Trophoblast cell (in vitro differentiated cells and primary cell): ENCODE data around the gene CHST3.
"Not testable (repeated sequence)": the region's sequence is repeated elsewhere in the genome, so short reads cannot be mapped to it uniquely, and the experiment has no call there.

Experiments
- DNase-seq, 2 donors: peaks; one replicate each; pipeline ENCODE4 v3.0.0-alpha.2; 2016
- H2AFZ ChIP-seq: 2 replicates; pipeline ENCODE4 v1.6.1; 2013; ENCODE audit warnings: low read length, moderate library complexity, mild to moderate bottlenecking; ENCODE audit not compliant: insufficient read depth, poor library complexity
- H2AK5ac ChIP-seq: 2 replicates; pipeline ENCODE4 v1.6.1; 2013; ENCODE audit warnings: mild to moderate bottlenecking, low read length
- H2BK120ac ChIP-seq: 2 replicates; pipeline ENCODE4 v1.6.1; 2013; ENCODE audit warnings: low read length, mild to moderate bottlenecking, moderate library complexity; ENCODE audit not compliant: insufficient read depth, poor library complexity
- H2BK12ac ChIP-seq: 2 replicates; pipeline ENCODE4 v1.6.1; 2013; ENCODE audit warnings: mild to moderate bottlenecking, low read length, moderate library complexity
- H2BK5ac ChIP-seq: 2 replicates; pipeline ENCODE4 v1.6.1; 2013; ENCODE audit warnings: low read length, low read depth, moderate library complexity, mild to moderate bottlenecking; ENCODE audit not compliant: poor library complexity
- H3K14ac ChIP-seq: 2 replicates; pipeline ENCODE4 v1.6.1; 2013; ENCODE audit warnings: mild to moderate bottlenecking, low read length
- H3K18ac ChIP-seq: 2 replicates; pipeline ENCODE4 v1.6.1; 2013; ENCODE audit warnings: mild to moderate bottlenecking, low read length
- H3K23ac ChIP-seq: 2 replicates; pipeline ENCODE4 v1.6.1; 2013; ENCODE audit warnings: low read length
- H3K27ac ChIP-seq: 2 replicates; pipeline ENCODE4 v1.5.1; 2013; ENCODE audit warnings: low read depth, mild to moderate bottlenecking, inconsistent platforms, low read length, moderate library complexity
- H3K27me3 ChIP-seq: 2 replicates; pipeline ENCODE4 v1.6.1; 2013; ENCODE audit warnings: inconsistent platforms, mild to moderate bottlenecking, low read length, moderate library complexity; ENCODE audit not compliant: insufficient read depth
- H3K36me3 ChIP-seq, 2 experiments: 1 replicate in 1 of 2; 2 replicates in 1 of 2; pipeline ENCODE4 v1.6.1; 2013; ENCODE audit warnings: low read length in 2 of 2, mild to moderate bottlenecking in 2 of 2, moderate library complexity in 1 of 2; ENCODE audit not compliant: insufficient read depth in 2 of 2, control insufficient read depth in 1 of 2
- H3K4ac ChIP-seq: 2 replicates; pipeline ENCODE4 v1.6.1; 2013; ENCODE audit warnings: low read depth, mild to moderate bottlenecking, low read length, moderate library complexity
- H3K4me1 ChIP-seq, 2 experiments: 1 replicate in 1 of 2; 2 replicates in 1 of 2; pipeline ENCODE4 v1.6.1; 2013; ENCODE audit warnings: low read length in 2 of 2, mild to moderate bottlenecking in 2 of 2, moderate library complexity in 1 of 2; ENCODE audit not compliant: insufficient read depth in 2 of 2, control insufficient read depth in 1 of 2
- H3K4me2 ChIP-seq: 2 replicates; pipeline ENCODE4 v1.6.1; 2013; ENCODE audit warnings: inconsistent platforms, mild to moderate bottlenecking, low read length, moderate library complexity
- H3K4me3 ChIP-seq: 2 replicates; pipeline ENCODE4 v1.5.1; 2013; ENCODE audit warnings: mild to moderate bottlenecking, low read depth, low read length, inconsistent platforms
- H3K79me1 ChIP-seq: one replicate; pipeline ENCODE4 v1.6.1; 2013; ENCODE audit warnings: low read length
- H3K79me2 ChIP-seq: 2 replicates; pipeline ENCODE4 v1.6.1; 2013; ENCODE audit warnings: low read length, mild to moderate bottlenecking; ENCODE audit not compliant: control insufficient read depth, insufficient read depth, poor library complexity
- H3K9ac ChIP-seq: 2 replicates; pipeline ENCODE4 v1.6.1; 2013; ENCODE audit warnings: mild to moderate bottlenecking, low read length
- H3K9me3 ChIP-seq: 2 replicates; pipeline ENCODE4 v1.6.1; 2013; ENCODE audit warnings: low read depth, mild to moderate bottlenecking, control low read depth, inconsistent platforms, low read length; ENCODE audit not compliant: insufficient read depth
- H4K12ac ChIP-seq: 2 replicates; pipeline ENCODE4 v1.6.1; 2013; ENCODE audit warnings: low read depth, mild to moderate bottlenecking, low read length, moderate library complexity
- H4K8ac ChIP-seq: 2 replicates; pipeline ENCODE4 v1.6.1; 2013; ENCODE audit warnings: low read depth, mild to moderate bottlenecking, low read length, moderate library complexity
- H4K91ac ChIP-seq: one replicate; pipeline ENCODE4 v1.6.1; 2013; ENCODE audit warnings: low read depth, mild to moderate bottlenecking, low read length, moderate library complexity
- WGBS: extraction: QIAGEN DNeasy Blood & Tissue Kit; methylation state at CpG from one replicate; pipeline ENCODE4 v1.1.7; 2013; ENCODE audit warnings: missing lambda C conversion rate; ENCODE audit not compliant: insufficient read length, insufficient coverage; ENCODE audit errors: extremely low coverage; 5-methylcytosine and 5-hydroxymethylcytosine counted together

The CHST3 gene

DNA sequence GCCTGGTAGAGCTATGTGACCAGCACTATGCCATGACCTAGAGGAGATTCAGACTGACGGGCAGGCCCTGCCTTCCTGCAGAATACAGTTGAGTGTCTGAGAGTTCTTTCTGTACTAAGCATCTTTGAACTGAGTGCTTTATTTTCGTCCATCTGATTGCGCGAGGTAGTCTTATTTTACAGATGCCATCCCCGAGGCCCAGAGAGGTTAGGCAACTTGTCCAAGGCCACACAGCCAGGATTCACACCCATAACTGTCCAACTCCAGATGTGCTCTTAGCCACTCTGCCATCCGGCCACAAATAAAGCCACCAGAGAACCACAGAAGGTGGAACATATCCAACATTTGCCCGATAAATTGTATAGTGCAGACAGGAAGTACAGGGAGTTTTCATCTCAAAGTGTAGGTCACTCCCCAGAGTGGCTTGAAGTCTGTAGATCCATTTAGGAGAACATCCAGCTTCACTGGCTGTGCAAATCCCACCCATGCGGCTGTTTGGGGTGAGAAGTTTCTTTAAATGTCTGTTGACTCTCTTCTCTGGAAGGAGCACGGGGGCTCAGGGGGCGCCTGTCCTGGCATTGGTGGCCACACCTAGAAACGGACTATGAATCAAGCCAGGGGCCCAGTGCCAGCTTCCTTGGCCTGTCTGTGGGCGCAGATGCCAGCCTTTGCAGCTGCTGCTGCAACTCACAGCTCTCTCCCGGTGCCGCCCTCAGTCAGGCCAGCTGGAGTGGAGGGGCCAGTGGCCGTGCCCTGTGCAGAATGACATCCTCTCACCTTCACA, 11.1 kb downstream of the CHST3 start:
- H3K14ac ChIP-seq, result no peak overlapping the region
- H2AK5ac ChIP-seq, result no peak overlapping the region
- peaks cover 8 to 9% of the 10 kb centered on the region in 2 experiments for H3K36me3 ChIP-seq
- peak overlapping the region; percentile 32 for H3K4ac ChIP-seq
- no peak overlapping the region for H3K9ac ChIP-seq
- H2BK120ac ChIP-seq, result no peak overlapping the region
- H3K79me1 ChIP-seq, result peaks cover 8% of the 10 kb centered on the region
- no peak overlapping the region for H3K4me2 ChIP-seq
- no peak overlapping the region for H3K27ac ChIP-seq
- no peak overlapping the region for H2AFZ ChIP-seq
- WGBS, result no CpG with 5 or more reads among the region's 15 CpGs
- no peak overlapping the region for H2BK5ac ChIP-seq
- H3K27me3 ChIP-seq, result no peaks in the 10 kb centered on the region
- no peak for DNase-seq
- no peak overlapping the region for H3K23ac ChIP-seq
- H4K91ac ChIP-seq, result no peak overlapping the region
- no peak overlapping the region for H4K8ac ChIP-seq
- peak overlapping the region; percentile 0 for H3K18ac ChIP-seq
- no peaks in the 10 kb centered on the region for H3K9me3 ChIP-seq
- peaks cover 40% of the 10 kb centered on the region in 2 experiments for H3K4me1 ChIP-seq
- peaks cover 3% of the 10 kb centered on the region for H3K79me2 ChIP-seq
- H3K4me3 ChIP-seq, result no peak overlapping the region
- H2BK12ac ChIP-seq, result no peak overlapping the region
- no peak overlapping the region for H4K12ac ChIP-seq

DNA sequence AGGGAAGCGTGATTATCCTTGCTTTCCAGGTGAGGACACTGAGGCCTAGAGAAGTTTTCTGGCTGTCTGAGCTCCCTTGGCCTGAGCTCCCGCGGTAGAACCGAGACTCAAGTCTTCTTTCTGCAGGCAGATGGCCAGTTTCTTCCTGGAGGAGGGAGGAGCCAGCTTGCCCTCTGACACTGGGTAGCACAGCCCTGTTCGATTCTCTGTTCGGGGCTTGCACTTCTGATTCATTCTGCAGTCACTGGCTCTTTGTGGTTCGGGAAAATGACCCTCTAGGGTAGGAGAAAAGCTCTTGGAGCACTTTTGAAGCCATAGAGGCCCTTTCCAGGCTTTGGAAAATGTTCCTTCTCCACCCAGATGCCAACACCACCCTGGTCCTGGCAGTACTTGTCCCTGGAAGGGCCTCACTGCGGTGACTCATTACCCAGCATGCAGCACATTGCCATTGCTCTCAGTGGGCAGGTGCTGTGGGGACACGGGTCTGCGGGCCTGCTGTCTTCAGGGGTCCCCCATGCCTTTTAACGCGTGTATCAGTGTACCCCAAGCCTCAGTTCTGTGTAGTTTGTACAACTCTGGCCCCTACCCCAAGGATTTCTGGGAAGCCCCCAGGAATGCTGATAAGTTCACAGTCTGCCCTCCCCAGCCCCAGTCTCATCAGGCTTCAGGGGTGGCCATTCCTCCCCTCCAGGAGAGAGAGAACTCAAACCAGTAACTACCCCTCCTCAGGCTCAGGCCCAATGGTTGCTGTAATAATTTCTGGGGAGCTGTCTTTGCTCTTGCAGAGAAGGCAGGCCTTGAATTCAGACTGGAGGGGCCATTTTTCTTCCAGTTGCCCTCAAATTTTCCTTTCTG, 11.9 kb downstream of the CHST3 start:
- Histone ChIP-seq H3K27me3 (no peaks in the 10 kb centered on the region), H3K14ac (no peak overlapping the region), H2BK5ac (no peak overlapping the region), H2AFZ (no peak overlapping the region), H3K4me3 (no peak overlapping the region), H4K12ac (no peak overlapping the region), H3K23ac (no peak overlapping the region), H3K36me3 (peaks cover 6 to 9% of the 10 kb centered on the region in 2 experiments), H3K4me2 (no peak overlapping the region), H3K4ac (no peak overlapping the region), H3K79me2 (peaks cover 3% of the 10 kb centered on the region), H3K18ac (no peak overlapping the region), H4K8ac (no peak overlapping the region), H3K27ac (no peak overlapping the region), H3K4me1 (peaks cover 40 to 42% of the 10 kb centered on the region in 2 experiments), H2BK12ac (peak overlapping the region; percentile 16), H3K9me3 (no peaks in the 10 kb centered on the region), H3K9ac (no peak overlapping the region), H3K79me1 (peaks cover 8% of the 10 kb centered on the region), H2AK5ac (no peak overlapping the region), H4K91ac (no peak overlapping the region), H2BK120ac (no peak overlapping the region)
- WGBS, result no CpG with 5 or more reads among the region's 12 CpGs
- no peak for DNase-seq

DNA sequence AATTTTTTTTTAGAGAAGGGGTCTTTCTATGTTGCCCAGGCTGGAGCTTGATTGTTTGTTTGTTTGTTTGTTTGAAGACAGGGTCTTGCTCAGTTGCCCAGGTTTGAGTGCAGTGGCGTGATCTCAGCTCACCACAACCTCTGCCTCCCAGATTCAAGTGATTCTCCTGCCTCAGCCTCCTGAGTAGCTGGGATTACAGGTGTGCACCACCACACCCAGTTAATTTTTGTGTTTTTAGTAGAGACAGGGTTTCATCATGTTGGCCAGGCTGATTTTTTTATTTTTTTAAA, 13.4 kb downstream of the CHST3 start:
- H4K8ac ChIP-seq, H3K4me3 ChIP-seq, H4K91ac ChIP-seq, H2BK5ac ChIP-seq, H3K27ac ChIP-seq, H3K9me3 ChIP-seq, H2BK120ac ChIP-seq, H3K14ac ChIP-seq, DNase-seq, H3K36me3 ChIP-seq, H4K12ac ChIP-seq, H3K4ac ChIP-seq, H3K9ac ChIP-seq, H3K18ac ChIP-seq, H2AFZ ChIP-seq, H3K4me2 ChIP-seq, H3K79me2 ChIP-seq, H2AK5ac ChIP-seq, H3K79me1 ChIP-seq, H3K27me3 ChIP-seq, H2BK12ac ChIP-seq, H3K23ac ChIP-seq: not testable (repeated sequence)
- peaks cover 35 to 37% of the 10 kb centered on the region in 2 experiments for H3K4me1 ChIP-seq
- no CpG with 5 or more reads among the region's 1 CpG for WGBS

DNA sequence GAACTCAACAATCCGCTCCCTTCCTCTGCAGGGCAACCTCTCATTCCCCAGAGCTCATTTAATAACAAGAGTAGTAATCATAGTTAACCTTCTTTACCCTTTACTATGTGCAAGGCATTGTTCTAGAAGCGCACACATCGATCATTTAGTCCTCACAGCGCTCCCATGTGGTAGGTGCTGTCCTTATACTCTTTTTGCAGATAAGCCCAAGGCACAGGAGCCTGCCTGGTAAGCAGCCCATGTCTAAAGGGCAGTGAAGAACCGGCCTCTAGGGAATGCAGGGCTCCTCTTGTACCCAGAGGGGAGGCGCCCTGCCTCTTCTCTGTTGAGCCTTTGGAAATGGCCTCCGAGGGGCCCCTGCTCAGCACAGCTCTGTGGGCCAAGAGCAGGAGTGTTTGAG, 14.3 kb downstream of the CHST3 start:
- Histone ChIP-seq H3K4ac (peak overlapping the region; percentile 21), H3K36me3 (peaks cover 0 to 2% of the 10 kb centered on the region in 2 experiments), H2BK5ac (no peak overlapping the region), H3K4me3 (no peak overlapping the region), H3K9me3 (no peaks in the 10 kb centered on the region), H3K4me2 (no peak overlapping the region), H3K14ac (no peak overlapping the region), H2BK120ac (no peak overlapping the region), H3K9ac (no peak overlapping the region), H2BK12ac (no peak overlapping the region), H4K91ac (no peak overlapping the region), H3K27ac (no peak overlapping the region), H4K12ac (no peak overlapping the region), H3K79me1 (peaks cover 8% of the 10 kb centered on the region), H3K4me1 (peaks cover 29 to 33% of the 10 kb centered on the region in 2 experiments), H3K27me3 (no peaks in the 10 kb centered on the region), H4K8ac (peak overlapping the region; percentile 9), H2AK5ac (peak overlapping the region; percentile 38), H3K18ac (no peak overlapping the region), H2AFZ (no peak overlapping the region), H3K23ac (no peak overlapping the region), H3K79me2 (peaks cover 3% of the 10 kb centered on the region)
- WGBS, result no CpG with 5 or more reads among the region's 7 CpGs
- peak in 1 of 2 donors; percentile 22 for DNase-seq
